Astrocyte of the spinal cord (primary cell): ENCODE measurements around the gene C6orf89.

Experiments used
- DNase-seq: peaks from one replicate; pipeline ENCODE4 v3.0.0; 2011; ENCODE audit warnings: low read depth, low spot score
- H3K4me3 ChIP-seq: 2 replicates; pipeline ENCODE4 v1.5.1; 2011; ENCODE audit warnings: low read depth, mild to moderate bottlenecking, low read length, moderate library complexity
- in situ Hi-C: cut with HindIII; loops from 2 replicates; pipeline ENCODE4 v1.10.0; 2017; ENCODE audit warnings: low sequenced_read_pairs
- TF ChIP-seq, protein P1 (sequence below): IDR thresholded peaks from 2 replicates; pipeline ENCODE4 v1.5.1; 2012; ENCODE audit warnings: low read depth, mild to moderate bottlenecking, low read length, inconsistent platforms

Gene C6orf89

DNA sequence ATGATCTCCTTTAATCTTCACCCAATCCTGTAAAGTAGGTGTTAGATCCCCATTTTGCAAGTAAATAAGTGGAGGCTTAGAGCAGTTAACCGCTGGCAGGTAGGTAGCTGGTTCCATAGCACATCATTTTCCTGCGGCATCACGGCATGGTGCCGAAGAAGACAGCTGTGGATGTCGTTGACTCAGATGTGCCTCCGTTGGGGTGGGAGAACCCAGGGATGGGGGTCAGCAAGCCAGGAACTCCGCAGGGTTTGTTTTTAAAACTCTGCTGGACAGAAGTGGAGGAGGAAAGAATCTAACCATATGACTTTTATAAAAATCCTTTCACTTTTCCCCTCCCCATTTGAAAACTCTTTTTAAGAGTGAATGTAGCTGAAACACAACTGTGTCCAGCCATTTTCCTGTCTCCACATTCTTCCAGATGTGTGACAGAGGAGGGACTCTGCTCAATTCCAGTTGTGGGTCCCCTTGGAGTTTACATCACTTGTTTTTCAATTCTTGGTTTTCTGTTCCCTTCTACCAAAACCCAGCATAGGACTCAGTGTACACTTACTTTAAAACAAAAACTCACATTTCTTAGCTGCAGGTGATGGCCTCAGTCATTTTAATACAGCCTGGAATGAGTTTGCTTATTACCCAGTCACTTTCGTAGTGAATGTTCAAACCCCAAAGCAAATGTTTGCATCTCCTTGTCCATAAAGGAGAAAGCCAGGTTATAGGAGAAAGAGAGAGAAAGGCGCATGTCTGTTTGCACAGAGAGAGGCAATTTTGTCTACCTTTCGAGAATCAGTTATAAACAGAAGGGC is 41.2 kb downstream of the C6orf89 start:
- TF ChIP-seq, protein P1, sequence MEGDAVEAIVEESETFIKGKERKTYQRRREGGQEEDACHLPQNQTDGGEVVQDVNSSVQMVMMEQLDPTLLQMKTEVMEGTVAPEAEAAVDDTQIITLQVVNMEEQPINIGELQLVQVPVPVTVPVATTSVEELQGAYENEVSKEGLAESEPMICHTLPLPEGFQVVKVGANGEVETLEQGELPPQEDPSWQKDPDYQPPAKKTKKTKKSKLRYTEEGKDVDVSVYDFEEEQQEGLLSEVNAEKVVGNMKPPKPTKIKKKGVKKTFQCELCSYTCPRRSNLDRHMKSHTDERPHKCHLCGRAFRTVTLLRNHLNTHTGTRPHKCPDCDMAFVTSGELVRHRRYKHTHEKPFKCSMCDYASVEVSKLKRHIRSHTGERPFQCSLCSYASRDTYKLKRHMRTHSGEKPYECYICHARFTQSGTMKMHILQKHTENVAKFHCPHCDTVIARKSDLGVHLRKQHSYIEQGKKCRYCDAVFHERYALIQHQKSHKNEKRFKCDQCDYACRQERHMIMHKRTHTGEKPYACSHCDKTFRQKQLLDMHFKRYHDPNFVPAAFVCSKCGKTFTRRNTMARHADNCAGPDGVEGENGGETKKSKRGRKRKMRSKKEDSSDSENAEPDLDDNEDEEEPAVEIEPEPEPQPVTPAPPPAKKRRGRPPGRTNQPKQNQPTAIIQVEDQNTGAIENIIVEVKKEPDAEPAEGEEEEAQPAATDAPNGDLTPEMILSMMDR: no peak
- peak; percentile 67 for DNase-seq
- in situ Hi-C loops: no loop called here
- H3K4me3 ChIP-seq: no peak overlapping the region

DNA sequence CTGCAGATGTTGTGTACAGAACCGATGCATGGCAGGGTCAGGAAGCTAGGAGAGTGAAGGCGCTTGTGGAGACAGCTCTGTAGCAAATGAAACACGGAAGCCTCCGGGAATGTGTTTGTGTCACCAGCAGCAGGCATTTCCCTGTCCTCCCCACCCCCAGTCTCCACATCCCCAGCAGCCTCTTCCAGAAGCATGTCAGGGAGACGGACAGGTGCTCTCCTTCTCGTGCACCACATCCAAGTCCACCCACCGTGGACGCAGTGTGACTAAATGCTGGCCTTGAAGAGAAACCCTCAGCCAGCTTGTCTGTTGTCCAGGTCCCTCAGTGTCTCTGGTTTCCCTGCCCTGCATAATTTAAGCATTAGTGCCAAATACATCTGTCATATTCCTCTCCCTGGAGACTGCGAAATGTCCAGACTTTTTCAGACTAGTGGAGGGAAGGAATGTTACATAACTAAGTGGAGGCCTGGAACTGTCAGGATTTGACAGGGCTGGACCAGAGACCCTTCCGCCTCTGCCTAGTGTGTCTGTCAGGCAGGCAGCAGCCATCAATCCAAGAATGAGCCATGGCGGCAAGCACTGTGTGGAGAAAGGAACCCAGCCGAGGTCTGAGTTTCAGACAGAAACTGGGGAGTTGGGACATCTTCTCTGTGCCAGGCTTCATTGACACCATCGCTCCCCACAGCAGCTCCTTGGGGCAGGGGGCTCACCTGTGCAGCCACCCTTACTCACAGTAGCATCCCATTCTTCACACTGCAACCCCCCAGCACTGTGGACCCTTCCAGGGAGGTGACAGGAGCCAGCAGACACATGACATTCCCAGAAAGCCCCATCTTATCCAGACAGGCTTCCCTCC is 42.2 kb downstream of the C6orf89 start:
- in situ Hi-C loops: no loop called here
- DNase-seq: no peak
- no peak overlapping the region for H3K4me3 ChIP-seq
- TF ChIP-seq, protein P1: no peak

DNA sequence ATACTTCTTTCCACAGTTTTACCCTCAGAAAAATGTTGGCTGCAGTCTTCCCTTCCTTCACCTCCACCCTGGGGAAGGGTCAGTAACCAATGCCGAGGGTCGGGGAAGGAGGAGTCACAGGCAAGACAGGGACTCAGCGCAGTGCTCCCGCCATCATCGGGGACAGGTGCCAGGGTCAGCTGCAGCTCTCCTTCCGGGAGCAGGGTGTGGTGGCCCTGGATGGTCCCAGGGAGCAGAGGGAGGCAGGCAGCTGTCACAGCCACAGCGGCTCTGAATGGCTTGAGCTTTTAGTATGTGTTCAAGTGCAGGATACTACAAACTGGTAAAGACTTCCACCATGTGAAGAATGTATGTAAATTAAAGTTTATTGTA is 42.8 kb downstream of the C6orf89 start:
- no peak overlapping the region for H3K4me3 ChIP-seq
- in situ Hi-C loops: no loop called here
- no peak for DNase-seq
- TF ChIP-seq, protein P1: no peak

DNA sequence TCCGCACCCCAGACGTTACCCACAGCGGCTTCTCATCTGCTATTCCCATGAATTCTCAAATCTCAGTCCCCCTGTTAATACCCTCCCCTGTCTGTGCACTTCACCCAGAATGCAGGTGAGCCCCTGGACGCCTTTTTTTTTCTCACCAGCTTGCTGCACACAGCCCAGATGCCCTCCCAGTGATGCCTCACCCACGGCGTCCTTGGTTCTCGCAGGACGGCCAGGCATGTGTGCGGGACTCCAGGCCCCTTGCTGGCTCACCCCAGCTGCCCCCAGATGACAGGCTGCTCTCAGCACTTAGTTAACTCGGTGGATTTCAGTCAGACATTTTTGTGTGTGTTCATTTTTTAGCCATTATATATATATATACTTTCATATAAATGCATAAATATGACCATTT is 43.4 kb downstream of the C6orf89 start:
- H3K4me3 ChIP-seq: no peak overlapping the region
- in situ Hi-C loops: no loop called here
- TF ChIP-seq, protein P1: no peak
- no peak for DNase-seq

DNA sequence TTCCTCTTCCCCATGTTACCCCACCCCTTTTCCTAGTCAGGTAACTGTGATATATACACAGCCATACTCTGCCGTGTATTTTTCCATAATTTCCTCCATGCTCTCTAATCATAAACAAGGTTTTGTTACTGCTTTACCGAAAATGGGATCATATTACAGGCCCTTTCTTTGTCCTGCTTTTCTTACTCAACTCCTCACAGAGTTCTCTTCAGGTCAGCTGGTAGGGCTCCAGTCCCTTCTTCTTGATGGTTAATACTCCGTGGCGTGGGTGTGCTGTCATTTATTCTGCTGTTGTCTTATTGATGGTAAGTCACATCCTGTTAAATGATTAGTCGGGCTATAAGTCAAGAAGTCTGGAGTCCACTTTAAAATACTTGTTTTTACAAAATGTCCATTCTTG is 43.9 kb downstream of the C6orf89 start:
- DNase-seq: peak; percentile 47
- no peak overlapping the region for H3K4me3 ChIP-seq
- TF ChIP-seq, protein P1: no peak
- in situ Hi-C loops: no loop called here

DNA sequence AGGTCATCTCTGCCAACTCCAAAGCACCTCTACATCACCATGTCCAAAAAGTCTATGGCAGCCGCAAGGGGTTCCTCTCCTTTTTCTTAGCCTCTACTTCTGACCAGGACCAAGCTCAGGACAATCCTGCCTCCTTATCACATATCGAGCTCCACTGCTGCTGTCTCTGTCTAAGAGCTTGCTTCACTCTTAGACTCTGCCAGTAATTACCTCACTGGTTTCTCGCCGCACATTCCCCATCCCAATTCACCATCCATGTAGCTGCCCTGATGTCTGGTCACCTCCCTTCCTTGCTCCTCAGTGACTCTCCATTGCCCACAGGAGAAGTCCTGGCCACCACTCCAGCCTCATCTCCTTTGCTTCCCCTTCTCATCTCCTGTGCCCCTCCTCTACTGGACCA is 44.7 kb downstream of the C6orf89 start:
- no peak for DNase-seq
- in situ Hi-C loops: no loop called here
- H3K4me3 ChIP-seq: no peak overlapping the region
- TF ChIP-seq, protein P1: no peak
